ENCODE measurements around the gene PDE10A. TPM values are rescaled to one million over a fixed set of nuclear protein-coding genes. Genes with fewer than 3 reads are reported as not detected.
A peak's percentile ranks its signal among the peaks of the same experiment; 100 is the strongest.
"Not testable (repeated sequence)": the region's sequence is repeated elsewhere in the genome, so short reads cannot be mapped to it uniquely, and the experiment has no call there.

Gene PDE10A
- total RNA-seq, 1 experiment from 2014 or later: 2.1 TPM

DNA sequence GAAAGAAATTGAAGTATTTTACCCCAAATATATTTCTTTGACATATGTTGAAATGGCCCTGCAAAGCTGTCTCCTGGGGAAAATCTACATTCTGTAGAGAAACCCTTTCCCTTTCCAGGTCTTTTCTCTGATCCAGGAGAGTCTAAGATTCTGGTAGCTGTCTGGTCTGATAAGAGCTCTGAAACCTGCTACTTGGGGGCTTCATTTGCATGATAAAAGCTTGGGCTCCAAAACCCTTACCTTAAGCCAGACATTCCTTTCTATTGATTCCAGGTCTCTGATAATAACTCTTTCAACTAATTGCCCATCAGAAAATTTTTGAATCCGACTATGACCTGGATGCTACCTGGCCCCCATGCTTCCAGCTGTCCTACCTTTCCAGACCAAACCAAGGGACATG lies 184.5 kb downstream of the PDE10A start:
- Histone ChIP-seq H3K4me2 (ENCODE audit: low read length) (no peak overlapping the region), H3F3A (ENCODE audit: low read length, unreplicated experiment) (no peaks in the 10 kb centered on the region), H3K36me3 (ENCODE audit: low read depth, low read length) (no peaks in the 10 kb centered on the region), H3K27ac (ENCODE audit: low read length) (no peak overlapping the region), H3K4me1 (ENCODE audit: insufficient read depth, low read length) (no peaks in the 10 kb centered on the region), H3K9me2 (replicated peaks; ENCODE audit: low read length) (no peaks in the 10 kb centered on the region), H3K27me3 (ENCODE audit: low read length) (no peaks in the 10 kb centered on the region), H3K9me3 (ENCODE audit: low read length) (no peaks in the 10 kb centered on the region), H3K4me3 (ENCODE audit: low read length) (no peak overlapping the region), H4K20me1 (ENCODE audit: low read length) (no peaks in the 10 kb centered on the region), H2AFZ (ENCODE audit: low read length) (no peak overlapping the region), H3K79me2 (ENCODE audit: low read length) (no peaks in the 10 kb centered on the region), H3K9ac (ENCODE audit: low read length) (no peak overlapping the region)
- CTCF ChIA-PET: no interaction called here
- BruUV-seq (replicated peaks): no TSS peak
- intact Hi-C loops (cut with micrococcal nuclease): no loop called here
- TF ChIP-seq EZH2 (IDR thresholded peaks at IDR 0.05; ENCODE audit: low read length, unreplicated experiment): no peak
- no peak for TF ChIP-seq EZH2phosphoT487 (IDR thresholded peaks at IDR 0.05; ENCODE audit: borderline replicate concordance, low read length)
- TF ChIP-seq, protein P1, sequence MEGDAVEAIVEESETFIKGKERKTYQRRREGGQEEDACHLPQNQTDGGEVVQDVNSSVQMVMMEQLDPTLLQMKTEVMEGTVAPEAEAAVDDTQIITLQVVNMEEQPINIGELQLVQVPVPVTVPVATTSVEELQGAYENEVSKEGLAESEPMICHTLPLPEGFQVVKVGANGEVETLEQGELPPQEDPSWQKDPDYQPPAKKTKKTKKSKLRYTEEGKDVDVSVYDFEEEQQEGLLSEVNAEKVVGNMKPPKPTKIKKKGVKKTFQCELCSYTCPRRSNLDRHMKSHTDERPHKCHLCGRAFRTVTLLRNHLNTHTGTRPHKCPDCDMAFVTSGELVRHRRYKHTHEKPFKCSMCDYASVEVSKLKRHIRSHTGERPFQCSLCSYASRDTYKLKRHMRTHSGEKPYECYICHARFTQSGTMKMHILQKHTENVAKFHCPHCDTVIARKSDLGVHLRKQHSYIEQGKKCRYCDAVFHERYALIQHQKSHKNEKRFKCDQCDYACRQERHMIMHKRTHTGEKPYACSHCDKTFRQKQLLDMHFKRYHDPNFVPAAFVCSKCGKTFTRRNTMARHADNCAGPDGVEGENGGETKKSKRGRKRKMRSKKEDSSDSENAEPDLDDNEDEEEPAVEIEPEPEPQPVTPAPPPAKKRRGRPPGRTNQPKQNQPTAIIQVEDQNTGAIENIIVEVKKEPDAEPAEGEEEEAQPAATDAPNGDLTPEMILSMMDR (conservative IDR thresholded peaks at IDR 0.05; ENCODE audit: low read depth, low read length): no peak
- DNase-seq (no peak), ATAC-seq (no peak)
- POLR2A ChIA-PET (ENCODE audit: unreplicated experiment): no interaction called here

- no peak overlapping the region for H3K4me3 ChIP-seq (ENCODE audit: low read length)
- intact Hi-C loops (cut with micrococcal nuclease): loop anchor here (2.0 kb wide), 1 partner anchor 105 kb away; no protein-coding TSS in a partner anchor
- BruUV-seq (replicated peaks): no TSS peak
- TF ChIP-seq EZH2 (IDR thresholded peaks at IDR 0.05; ENCODE audit: low read length, unreplicated experiment) (no peak), EZH2phosphoT487 (IDR thresholded peaks at IDR 0.05; ENCODE audit: borderline replicate concordance, low read length) (no peak)
- TF ChIP-seq, protein P1 (conservative IDR thresholded peaks at IDR 0.05; ENCODE audit: low read depth, low read length): no peak
- no peaks in the 10 kb centered on the region for H3K9me3 ChIP-seq (ENCODE audit: low read length)
- H3K9ac ChIP-seq (ENCODE audit: low read length): peak overlapping the region; percentile 69
- no peaks in the 10 kb centered on the region for H4K20me1 ChIP-seq (ENCODE audit: low read length)
- no peaks in the 10 kb centered on the region for H3F3A ChIP-seq (ENCODE audit: low read length, unreplicated experiment)
- DNase-seq (no peak), ATAC-seq (no peak)
- POLR2A ChIA-PET (ENCODE audit: unreplicated experiment): no interaction called here
- H3K4me1 ChIP-seq (ENCODE audit: insufficient read depth, low read length): peaks cover 12% of the 10 kb centered on the region
- CTCF ChIA-PET: no interaction called here
- peak overlapping the region; percentile 94 for H3K27ac ChIP-seq (ENCODE audit: low read length)
- no peaks in the 10 kb centered on the region for H3K36me3 ChIP-seq (ENCODE audit: low read depth, low read length)
- H2AFZ ChIP-seq (ENCODE audit: low read length): no peak overlapping the region
- H3K79me2 ChIP-seq (ENCODE audit: low read length): no peaks in the 10 kb centered on the region
- no peaks in the 10 kb centered on the region for H3K9me2 ChIP-seq (replicated peaks; ENCODE audit: low read length)
- H3K27me3 ChIP-seq (ENCODE audit: low read length): no peaks in the 10 kb centered on the region
- peak overlapping the region; percentile 80; the same call in 1 of the 2 replicates for H3K4me2 ChIP-seq (ENCODE audit: low read length)
These were observed 193.6 kb downstream of the PDE10A start for GRCh38 chr6:165469483-165469882.

GRCh38 chr6:165468340-165469235 lies 194.5 kb downstream of the PDE10A start:
- Histone ChIP-seq H3K4me2 (ENCODE audit: low read length) (peak overlapping the region; percentile 80), H3F3A (ENCODE audit: low read length, unreplicated experiment) (no peaks in the 10 kb centered on the region), H3K36me3 (ENCODE audit: low read depth, low read length) (no peaks in the 10 kb centered on the region), H2AFZ (ENCODE audit: low read length) (no peak overlapping the region), H3K79me2 (ENCODE audit: low read length) (no peaks in the 10 kb centered on the region), H3K9me3 (ENCODE audit: low read length) (no peaks in the 10 kb centered on the region), H3K27ac (ENCODE audit: low read length) (peak overlapping the region; percentile 94), H4K20me1 (ENCODE audit: low read length) (no peaks in the 10 kb centered on the region), H3K9me2 (replicated peaks; ENCODE audit: low read length) (no peaks in the 10 kb centered on the region), H3K4me1 (ENCODE audit: insufficient read depth, low read length) (peaks cover 12% of the 10 kb centered on the region), H3K27me3 (ENCODE audit: low read length) (no peaks in the 10 kb centered on the region), H3K9ac (ENCODE audit: low read length) (peak overlapping the region; percentile 69), H3K4me3 (ENCODE audit: low read length) (peak overlapping the region; percentile 45; the same call in 1 of the 2 replicates)
- ATAC-seq (peak; percentile 81), DNase-seq (peak; percentile 78)
- ChIA-PET CTCF (no interaction called here), POLR2A (ENCODE audit: unreplicated experiment) (no interaction called here)
- BruUV-seq (replicated peaks): no TSS peak
- TF ChIP-seq, protein P1 (conservative IDR thresholded peaks at IDR 0.05; ENCODE audit: low read depth, low read length): no peak
- TF ChIP-seq EZH2 (IDR thresholded peaks at IDR 0.05; ENCODE audit: low read length, unreplicated experiment) (no peak), EZH2phosphoT487 (IDR thresholded peaks at IDR 0.05; ENCODE audit: borderline replicate concordance, low read length) (no peak)
- intact Hi-C loops (cut with micrococcal nuclease): loop anchor here (2.0 kb wide), 1 partner anchor 106 kb away; no protein-coding TSS in a partner anchor

DNA sequence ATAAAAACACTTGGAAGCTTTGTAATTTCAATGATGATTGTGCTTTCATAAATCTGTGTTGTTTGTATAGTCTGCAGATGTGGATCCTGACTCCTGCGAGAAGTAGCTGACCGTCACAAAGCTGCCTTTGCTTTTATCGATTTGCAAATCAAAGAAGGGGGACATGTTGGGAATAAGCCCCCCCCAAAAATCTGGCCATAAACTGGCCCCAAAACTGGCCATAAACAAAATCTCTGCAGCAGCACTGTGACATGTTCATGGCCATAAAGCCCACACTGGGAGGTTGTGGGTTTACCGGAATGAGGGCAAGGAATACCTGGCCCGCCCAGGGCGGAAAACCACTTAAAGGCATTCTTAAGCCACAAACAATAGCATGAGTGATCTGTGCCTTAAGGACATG lies 199.5 kb downstream of the PDE10A start:
- BruUV-seq (replicated peaks); H3K9me3 ChIP-seq (ENCODE audit: low read length); CTCF ChIA-PET; H3K79me2 ChIP-seq (ENCODE audit: low read length); ATAC-seq; H3K27ac ChIP-seq (ENCODE audit: low read length); DNase-seq; intact Hi-C loops (cut with micrococcal nuclease); H4K20me1 ChIP-seq (ENCODE audit: low read length); H3F3A ChIP-seq (ENCODE audit: low read length, unreplicated experiment); H3K36me3 ChIP-seq (ENCODE audit: low read depth, low read length); H3K27me3 ChIP-seq (ENCODE audit: low read length); H3K4me1 ChIP-seq (ENCODE audit: insufficient read depth, low read length); H3K4me2 ChIP-seq (ENCODE audit: low read length); H3K9me2 ChIP-seq (replicated peaks; ENCODE audit: low read length); H3K9ac ChIP-seq (ENCODE audit: low read length); H2AFZ ChIP-seq (ENCODE audit: low read length); POLR2A ChIA-PET (ENCODE audit: unreplicated experiment); H3K4me3 ChIP-seq (ENCODE audit: low read length): not testable (repeated sequence)

All from PC-3 (cell line).